ENCODE data around the gene MAP2K4. TPM values are rescaled to one million over a fixed set of nuclear protein-coding genes. Genes with fewer than 3 reads are reported as not detected.

MAP2K4 gene
- total and polyA plus RNA-seq, 2 of the 13 experiments (the other 11 are each of a cell fraction or from before 2014, with no cell fraction given) = 21.5 to 35.6 TPM

DNA sequence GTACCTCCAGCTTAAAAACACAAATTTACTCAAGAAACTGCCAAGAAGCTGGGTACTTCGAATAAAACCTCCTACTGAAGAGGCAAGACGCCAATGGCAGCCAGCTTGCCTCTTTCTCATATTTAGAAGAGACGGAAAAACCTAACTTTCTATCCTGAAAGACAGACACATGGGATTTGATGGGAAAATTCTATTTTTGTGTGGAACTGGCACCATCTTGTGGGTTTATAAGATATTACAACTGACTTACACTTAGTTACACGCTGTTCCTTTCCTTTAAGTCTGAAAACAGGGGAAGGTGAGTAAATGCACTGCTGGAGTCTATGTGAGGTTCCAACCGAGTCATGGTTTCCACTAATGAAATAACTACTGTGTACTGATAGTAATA, 33.7 kb upstream of the MAP2K4 start:
- Histone ChIP-seq H3K27ac (ENCODE audit: extremely low read length, insufficient read depth, low read length) (peak overlapping the region; percentile 64), H3K9me3 (ENCODE audit: low read length) (no peaks in the 10 kb centered on the region), H3K4me1 (ENCODE audit: insufficient read depth, low read length) (peaks cover 35% of the 10 kb centered on the region), H2AFZ (ENCODE audit: low read length) (no peak overlapping the region), H3K79me2 (ENCODE audit: insufficient read depth, low read length) (no peaks in the 10 kb centered on the region), H3K27me3 (ENCODE audit: control insufficient read depth in 1 of 2, insufficient read depth in 2 of 2, low read length in 2 of 2) (no peaks in the 10 kb centered on the region), H3K4me2 (ENCODE audit: low read depth, low read length) (peak overlapping the region; percentile 86), H3K36me3 (replicated peaks in 1 of 2; ENCODE audit: control insufficient read depth in 1 of 2, insufficient read depth in 2 of 2, low read length in 2 of 2) (peaks cover 6 to 10% of the 10 kb centered on the region in 2 experiments; a peak in 3 of 5 replicates), H4K20me1 (ENCODE audit: insufficient read depth, low read length) (no peaks in the 10 kb centered on the region), H3K9ac (ENCODE audit: insufficient read depth, low read depth, low read length) (no peak overlapping the region), H3K4me3 (replicated peaks in 1 of 3; ENCODE audit: insufficient read depth in 1 of 3, low read depth in 2 of 3, low read length in 3 of 3) (peak overlapping the region in 2 of 3 experiments; percentile 19 to 38; a peak in 2 of 6 replicates)
- ATAC-seq (peak; percentile 72), DNase-seq (ENCODE audit: low spot score) (peak; percentile 37), FAIRE-seq (no peak)
- POLR2A ChIA-PET = interaction anchor here (1.4 kb wide), 1 partner anchor 10 kb away, joined by 9 read pairs; the partner anchor contains the start of gene ZNF18
- CTCF ChIA-PET (ENCODE audit: low intra/inter-chr PET ratio, low total read pairs) = interaction anchor here (0.9 kb wide), 1 partner anchor 342 kb away, joined by 3 read pairs; no protein-coding TSS in a partner anchor
- 18% methylated on average over 5 of the region's 5 CpGs for WGBS (ENCODE audit: low lambda C conversion rate)
- TF ChIP-seq SMC3 (IDR thresholded peaks at IDR 0.05; ENCODE audit: low read length) (peak; percentile 50), CTCF (CRISPR knock-in tag; IDR thresholded peaks at IDR 0.05) (peak; percentile 67), ZNF879 (CRISPR knock-in tag; IDR thresholded peaks at IDR 0.05) (no peak), STAG1 (CRISPR knock-in tag; IDR thresholded peaks at IDR 0.05) (peak; percentile 69)
- in situ Hi-C loops (cut with HindIII; ENCODE audit: extremely low pct_ligation_motif_present, low pct_unique_long_range_greater_than_20kb) = loop anchor here (10.0 kb wide), 1 partner anchor 1112 kb away; no protein-coding TSS in a partner anchor
- BruUV-seq (replicated peaks) = no TSS peak
- intact Hi-C loops (cut with micrococcal nuclease; ENCODE audit: unreplicated experiment) = loop anchor here (5.0 kb wide), 1 partner anchor 1110 kb away; no protein-coding TSS in a partner anchor

DNA sequence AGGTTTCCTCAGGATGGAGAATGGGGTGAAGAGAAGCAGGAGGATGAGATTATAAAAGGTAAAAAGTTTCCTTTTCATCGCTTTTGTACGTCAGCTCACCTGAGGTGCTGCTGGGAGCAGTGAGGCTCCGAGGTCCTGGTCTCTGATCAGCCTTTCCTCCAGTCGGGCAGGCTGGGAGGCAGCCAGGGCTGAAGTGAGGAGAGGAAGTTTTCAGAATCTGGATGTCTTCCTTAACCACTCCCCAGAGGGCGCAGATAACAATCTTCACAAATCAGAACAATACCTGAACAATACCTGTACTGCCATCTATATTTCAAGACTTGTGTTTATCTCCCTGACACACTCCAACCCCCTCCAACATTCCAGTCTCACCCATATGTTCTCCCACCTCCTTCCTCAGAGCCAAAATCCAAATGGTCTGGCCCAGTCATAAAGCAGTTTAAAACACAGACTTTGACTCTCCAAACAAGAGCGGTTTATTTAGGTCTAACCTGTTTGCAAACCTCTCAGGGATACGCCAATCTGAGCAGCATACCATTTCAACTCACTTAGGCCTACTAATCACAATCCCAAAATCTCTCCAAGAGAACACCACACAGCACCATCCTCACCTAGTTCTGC, 30.2 kb upstream of the MAP2K4 start:
- Histone ChIP-seq H3K27me3 (ENCODE audit: control insufficient read depth in 1 of 2, insufficient read depth in 2 of 2, low read length in 2 of 2) (no peaks in the 10 kb centered on the region), H3K36me3 (replicated peaks in 1 of 2; ENCODE audit: control insufficient read depth in 1 of 2, insufficient read depth in 2 of 2, low read length in 2 of 2) (peaks cover 0 to 2% of the 10 kb centered on the region in 2 experiments; a peak in 1 of 5 replicates), H4K20me1 (ENCODE audit: insufficient read depth, low read length) (no peaks in the 10 kb centered on the region), H3K9me3 (ENCODE audit: low read length) (no peaks in the 10 kb centered on the region), H2AFZ (ENCODE audit: low read length) (no peak overlapping the region), H3K9ac (ENCODE audit: insufficient read depth, low read depth, low read length) (no peak overlapping the region), H3K4me1 (ENCODE audit: insufficient read depth, low read length) (peaks cover 36% of the 10 kb centered on the region), H3K4me2 (ENCODE audit: low read depth, low read length) (no peak overlapping the region), H3K27ac (ENCODE audit: extremely low read length, insufficient read depth, low read length) (no peak overlapping the region), H3K4me3 (replicated peaks in 1 of 3; ENCODE audit: insufficient read depth in 1 of 3, low read depth in 2 of 3, low read length in 3 of 3) (no peak overlapping the region), H3K79me2 (ENCODE audit: insufficient read depth, low read length) (no peaks in the 10 kb centered on the region)
- DNase-seq (ENCODE audit: low spot score) = no peak
- ChIA-PET POLR2A (no interaction called here), CTCF (ENCODE audit: low intra/inter-chr PET ratio, low total read pairs) (no interaction called here)
- ATAC-seq = no peak
- FAIRE-seq = no peak
- WGBS (ENCODE audit: low lambda C conversion rate) = 87% methylated on average over 7 of the region's 7 CpGs
- in situ Hi-C loops (cut with HindIII; ENCODE audit: extremely low pct_ligation_motif_present, low pct_unique_long_range_greater_than_20kb) (no loop called here), intact Hi-C loops (cut with micrococcal nuclease; ENCODE audit: unreplicated experiment) (no loop called here)
- BruUV-seq (replicated peaks) = no TSS peak
- TF ChIP-seq TCF7 (IDR thresholded peaks at IDR 0.05; ENCODE audit: low read depth) (no peak), XRCC5 (optimal IDR thresholded peaks at IDR 0.05; ENCODE audit: low read length) (no peak), NFRKB (IDR thresholded peaks at IDR 0.05) (no peak), CEBPB (IDR thresholded peaks at IDR 0.05; ENCODE audit: borderline replicate concordance, low read depth, low read length) (no peak), HMG20B (CRISPR knock-in tag; conservative IDR thresholded peaks at IDR 0.05) (no peak), ZNF207 (IDR thresholded peaks at IDR 0.05; ENCODE audit: borderline replicate concordance) (no peak), ZNF572 (CRISPR knock-in tag; IDR thresholded peaks at IDR 0.05) (no peak), GFI1 (CRISPR knock-in tag; IDR thresholded peaks at IDR 0.05; ENCODE audit: borderline replicate concordance) (no peak), ZNF720 (CRISPR knock-in tag; IDR thresholded peaks at IDR 0.05) (no peak), ZNF777 (CRISPR knock-in tag; IDR thresholded peaks at IDR 0.05) (no peak), KDM5A (IDR thresholded peaks at IDR 0.05; ENCODE audit: borderline replicate concordance, low read length) (no peak), HOMEZ (CRISPR knock-in tag; IDR thresholded peaks at IDR 0.05; ENCODE audit: low read depth) (no peak)
- TF ChIP-seq, protein P1, sequence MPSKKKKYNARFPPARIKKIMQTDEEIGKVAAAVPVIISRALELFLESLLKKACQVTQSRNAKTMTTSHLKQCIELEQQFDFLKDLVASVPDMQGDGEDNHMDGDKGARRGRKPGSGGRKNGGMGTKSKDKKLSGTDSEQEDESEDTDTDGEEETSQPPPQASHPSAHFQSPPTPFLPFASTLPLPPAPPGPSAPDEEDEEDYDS (CRISPR knock-in tag; IDR thresholded peaks at IDR 0.05) = no peak
